T-cell (primary cell): ENCODE data around the gene DDX46. TPM values are rescaled to one million over a fixed set of nuclear protein-coding genes. Genes with fewer than 3 reads are reported as not detected.
"Not testable (repeated sequence)": the region's sequence is repeated elsewhere in the genome, so short reads cannot be mapped to it uniquely, and the experiment has no call there.

ENCODE experiments used
- ATAC-seq, 4 experiments: fragments of 200-7000 bp in 3 of 4; fragments of 150-1000 bp in 1 of 4; cut with Tn5 transposase; replicated peaks in 1 of 4; 1 replicate in 3 of 4; 2 replicates in 1 of 4; pipeline ENCODE4 v1.10.0; 2021; ENCODE audit warnings: moderate library complexity in 3 of 4, mild to moderate bottlenecking in 2 of 4, moderate number of reproducible peaks in 1 of 4
- CTCF ChIA-PET, 2 donors: fragments of 300-600 bp; sonication (Branson Sonifier 250); formaldehyde crosslinking; loops; one replicate each; lab custom pipeline; 2022; ENCODE audit warnings: antibody characterized with exemption in 2 of 2; lab: Charles Lee
- POLR2A ChIA-PET, 2 donors: fragments of 300-600 bp; sonication (Branson Sonifier 250); formaldehyde crosslinking; loops; one replicate each; lab custom pipeline; 2022; ENCODE audit warnings: antibody characterized with exemption in 2 of 2; lab: Charles Lee
- DNase-seq, 35 experiments: peaks; one replicate each; pipeline versions ENCODE4 v3.0.0 to v3.0.0-alpha.2; 2013 to 2023
- H3K27ac ChIP-seq: one replicate; pipeline ENCODE4 v1.5.1; 2013; ENCODE audit warnings: low read length
- H3K27me3 ChIP-seq, 2 experiments: replicated peaks in 1 of 2; 1 replicate in 1 of 2; 2 replicates in 1 of 2; pipeline versions ENCODE4 v1.6.1 to v1.7.0; 2013; ENCODE audit warnings: low read length in 1 of 2, mixed read lengths in 1 of 2; ENCODE audit not compliant: control insufficient read depth in 2 of 2, insufficient read depth in 2 of 2; ENCODE audit errors: extremely low read depth in 1 of 2
- H3K36me3 ChIP-seq, 2 donors: 1 replicate in 1 of 2; 2 replicates in 1 of 2; pipeline versions ENCODE4 v1.6.1 to v1.7.0; 2013; ENCODE audit warnings: low read length in 1 of 2; ENCODE audit not compliant: control insufficient read depth in 2 of 2, insufficient read depth in 1 of 2; ENCODE audit errors: extremely low read depth in 1 of 2
- H3K4me1 ChIP-seq, 2 experiments: 1 replicate in 1 of 2; 2 replicates in 1 of 2; pipeline versions ENCODE4 v1.6.1 to v1.7.0; 2013; ENCODE audit warnings: low read length in 2 of 2, mixed read lengths in 1 of 2; ENCODE audit not compliant: insufficient read depth in 2 of 2, control insufficient read depth in 1 of 2; ENCODE audit errors: extremely low read depth in 1 of 2
- H3K4me3 ChIP-seq, 2 donors: 1 replicate in 1 of 2; 2 replicates in 1 of 2; pipeline versions ENCODE4 v1.5.1 to v1.7.0; 2013; ENCODE audit warnings: mild to moderate bottlenecking in 2 of 2, low read length in 1 of 2, moderate library complexity in 1 of 2; ENCODE audit not compliant: control insufficient read depth in 1 of 2; ENCODE audit errors: extremely low read depth in 1 of 2
- H3K9me3 ChIP-seq: 2 replicates; pipeline ENCODE4 v1.7.0; 2013
- H3K27ac Mint-ChIP-seq, 2 donors: one replicate each; pipeline ENCODE4 v1.8.0; 2020 to 2021; ENCODE audit warnings: mild to moderate bottlenecking in 2 of 2, mixed read lengths in 2 of 2
- H3K27me3 Mint-ChIP-seq, 2 donors: one replicate each; pipeline ENCODE4 v1.8.0; 2021 to 2022; ENCODE audit warnings: mixed read lengths in 2 of 2
- H3K36me3 Mint-ChIP-seq: one replicate; pipeline ENCODE4 v1.8.0; 2021; ENCODE audit warnings: mixed read lengths
- H3K4me1 Mint-ChIP-seq, 3 donors: one replicate each; pipeline ENCODE4 v1.8.0; 2020 to 2022; ENCODE audit warnings: mixed read lengths in 3 of 3, mild to moderate bottlenecking in 1 of 3
- H3K4me3 Mint-ChIP-seq, 3 donors: one replicate each; pipeline ENCODE4 v1.8.0; 2020 to 2022; ENCODE audit warnings: mild to moderate bottlenecking in 3 of 3, mixed read lengths in 3 of 3, moderate library complexity in 3 of 3
- H3K9me3 Mint-ChIP-seq, 3 donors: one replicate each; pipeline ENCODE4 v1.8.0; 2020 to 2022; ENCODE audit warnings: mixed read lengths in 3 of 3
- whole genome bisulfite sequencing: methylation state at CpG from one replicate; pipeline ENCODE4 v1.1.5; 2013; ENCODE audit warnings: missing lambda C conversion rate; ENCODE audit not compliant: insufficient coverage; 5-methylcytosine and 5-hydroxymethylcytosine counted together
- total RNA-seq, 35 experiments: library from RNA in 6 of 35; stranded (reverse) in 6 of 35; fragments of 120-200 nt in 1 of 35; gene quantifications; one replicate each; pipeline versions ENCODE4 v1.2.1 to v1.2.4 and lab custom pipeline; 2013 to 2026

The DDX46 gene
- total RNA-seq, 5 donors from 2014 or later (not counting 1 experiment from before 2014, with no cell fraction given): 53.9 to 69.5 (median 65.7) TPM

- no peaks in the 10 kb centered on the region for H3K27me3 ChIP-seq
- H3K9me3 Mint-ChIP-seq: no peaks in the 10 kb centered on the region
- no peak overlapping the region for H3K27ac Mint-ChIP-seq
- peaks cover 0 to 20% of the 10 kb centered on the region in 2 donors for H3K36me3 ChIP-seq
- no CpG with 5 or more reads among the region's 2 CpGs for WGBS
- peaks cover 25 to 37% (median 29%) of the 10 kb centered on the region in 3 donors for H3K4me1 Mint-ChIP-seq
- ATAC-seq: no peak
- H3K4me3 Mint-ChIP-seq: no peak overlapping the region
- no peak overlapping the region for H3K4me3 ChIP-seq
- ChIA-PET POLR2A (interaction anchor here in 1 of 2 donors (0.7 kb wide), 1 partner anchor 118 kb away, joined by 5 read pairs; no protein-coding TSS in a partner anchor), CTCF (no interaction called here)
- no peaks in the 10 kb centered on the region for H3K36me3 Mint-ChIP-seq
- no peak overlapping the region for H3K27ac ChIP-seq
- no peaks in the 10 kb centered on the region for H3K9me3 ChIP-seq
- peaks cover 9 to 26% of the 10 kb centered on the region in 2 experiments for H3K4me1 ChIP-seq
- no peak for DNase-seq
- H3K27me3 Mint-ChIP-seq: no peaks in the 10 kb centered on the region
Observed at GRCh38 chr5:134742134-134742533, 16.4 kb upstream of the DDX46 start.

- Histone ChIP-seq H3K9me3 (no peaks in the 10 kb centered on the region), H3K27ac (no peak overlapping the region), H3K27me3 (no peaks in the 10 kb centered on the region), H3K4me1 (no peaks in the 10 kb centered on the region), H3K36me3 (peaks cover 0 to 10% of the 10 kb centered on the region in 2 donors), H3K4me3 (no peak overlapping the region)
- H3K4me3 Mint-ChIP-seq: no peak overlapping the region
- ChIA-PET CTCF (interaction anchor here in 1 of 2 donors (0.6 to 1.1 kb wide), 4 partner anchors 9 to 60 kb away, joined by 3 to 6 read pairs (median 3); partner anchors contain the start of genes CAMLG and DDX46), POLR2A (interaction anchor here in 1 of 2 donors (0.6 kb wide), 1 partner anchor 17 kb away, joined by 3 read pairs; no protein-coding TSS in a partner anchor)
- no peak overlapping the region for H3K27ac Mint-ChIP-seq
- no peaks in the 10 kb centered on the region for H3K27me3 Mint-ChIP-seq
- peaks cover 9% of the 10 kb centered on the region for H3K36me3 Mint-ChIP-seq
- WGBS: no CpG with 5 or more reads among the region's 3 CpGs
- ATAC-seq: no peak
- no peaks in the 10 kb centered on the region for H3K4me1 Mint-ChIP-seq
- no peak for DNase-seq
- no peaks in the 10 kb centered on the region for H3K9me3 Mint-ChIP-seq
Observed at GRCh38 chr5:134749415-134749814, 9.2 kb upstream of the DDX46 start.

DNA sequence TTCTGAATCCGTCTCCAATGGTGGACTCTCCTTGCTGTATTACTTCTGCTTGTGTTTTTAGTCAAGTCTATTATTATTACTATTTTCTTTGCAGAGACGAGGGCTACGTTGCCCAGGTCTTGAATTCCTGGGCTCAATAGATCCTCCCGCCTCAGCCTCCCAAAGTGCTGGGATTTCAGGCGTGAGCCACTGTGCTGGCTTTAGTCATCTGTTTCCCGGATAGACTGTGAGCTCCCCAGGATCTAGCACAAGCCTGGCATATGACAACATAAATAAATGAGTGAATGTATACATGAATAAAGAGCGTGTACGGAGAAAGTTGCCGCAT is 439 bp upstream of the DDX46 start:
- Histone ChIP-seq H3K4me1 (peaks cover 12 to 18% of the 10 kb centered on the region in 2 experiments), H3K4me3 (peak overlapping the region; percentile 85 to 92), H3K27me3 (peaks cover 0 to 2% of the 10 kb centered on the region in 2 experiments), H3K36me3 (no peaks in the 10 kb centered on the region), H3K9me3 (no peaks in the 10 kb centered on the region), H3K27ac (peak overlapping the region; percentile 8)
- Mint-ChIP-seq H3K9me3 (no peaks in the 10 kb centered on the region), H3K27me3 (no peaks in the 10 kb centered on the region), H3K27ac (peak overlapping the region; percentile 97 to 98), H3K4me1 (peaks cover 36 to 43% (median 37%) of the 10 kb centered on the region in 3 donors), H3K4me3 (peak overlapping the region; percentile 99 to 100 (median 99)), H3K36me3 (peaks cover 3% of the 10 kb centered on the region)
- WGBS: 24% methylated on average over 8 of the region's 9 CpGs
- ChIA-PET POLR2A (interaction anchor here in 1 of 2 donors (1.6 kb wide), 1 partner anchor 20 kb away, joined by 7 read pairs; the partner anchor contains the start of gene CAMLG), CTCF (interaction anchor here in 1 of 2 donors (0.6 to 3.6 kb wide), 5 partner anchors 9 to 448 kb away, joined by 3 to 19 read pairs (median 4); partner anchors contain the start of gene CAMLG)
- ATAC-seq: no peak
- no peak for DNase-seq

DNA sequence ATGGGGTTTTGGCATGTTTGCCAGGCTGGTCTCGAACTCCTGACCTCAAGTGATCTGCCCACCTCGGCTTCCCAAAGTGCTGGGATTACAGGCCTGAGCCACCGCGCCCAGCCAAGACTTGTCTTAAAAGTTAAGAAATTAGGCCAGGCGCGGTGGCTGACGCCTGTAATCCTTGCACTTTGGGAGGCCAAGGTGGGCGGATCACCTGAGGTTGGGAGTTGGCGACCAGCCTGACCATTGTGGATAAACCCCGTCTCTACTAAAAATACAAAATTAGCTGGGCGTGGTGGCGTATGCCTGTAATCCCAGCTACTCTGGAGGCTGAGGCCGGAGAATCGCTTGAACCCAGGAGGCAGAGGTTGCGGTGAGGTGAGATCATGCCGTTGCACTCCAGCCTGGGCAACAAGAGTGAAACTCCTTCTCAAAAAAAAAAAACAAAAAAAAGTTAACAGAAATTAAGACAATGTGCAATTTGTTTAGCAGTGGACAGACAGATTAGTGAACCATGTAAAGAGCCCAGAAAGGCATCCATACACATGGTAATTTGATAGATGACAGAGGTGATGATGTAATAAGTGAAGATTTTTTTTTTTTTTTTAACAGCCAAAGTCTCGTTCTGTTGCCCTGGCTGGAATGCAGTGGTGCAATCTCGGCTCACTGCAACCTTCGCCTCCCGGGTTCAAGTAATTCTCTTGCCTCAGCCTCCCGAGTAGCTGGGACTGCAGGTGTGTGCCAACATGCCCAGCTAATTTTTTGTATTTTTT is 9.1 kb downstream of the DDX46 start:
- not testable (repeated sequence) for H3K9me3 ChIP-seq, H3K27me3 Mint-ChIP-seq, DNase-seq, H3K27me3 ChIP-seq, H3K9me3 Mint-ChIP-seq, H3K4me3 ChIP-seq, H3K27ac ChIP-seq, H3K4me1 Mint-ChIP-seq, ATAC-seq, H3K27ac Mint-ChIP-seq, H3K4me1 ChIP-seq, H3K4me3 Mint-ChIP-seq
- POLR2A ChIA-PET: interaction anchor here in 1 of 2 donors (0.7 kb wide), 1 partner anchor 13 kb away, joined by 4 read pairs; no protein-coding TSS in a partner anchor
- H3K36me3 ChIP-seq: peaks cover 4 to 74% of the 10 kb centered on the region in 2 donors
- CTCF ChIA-PET: interaction anchor here (0.6 to 0.7 kb wide), 3 partner anchors 18 to 169 kb away, joined by 3 to 5 read pairs (median 4); no protein-coding TSS in a partner anchor
- H3K36me3 Mint-ChIP-seq: peaks cover 34% of the 10 kb centered on the region
- 98% methylated on average over 12 of the region's 21 CpGs for WGBS

GRCh38 chr5:134769206-134769605 is 10.6 kb downstream of the DDX46 start:
- WGBS: 100% methylated on average over 2 of the region's 4 CpGs
- no peaks in the 10 kb centered on the region for H3K27me3 Mint-ChIP-seq

GRCh38 chr5:134772461-134773125 is 14.0 kb downstream of the DDX46 start:
- DNase-seq: no peak
- no peaks in the 10 kb centered on the region for H3K4me1 ChIP-seq
- H3K4me3 ChIP-seq: no peak overlapping the region
- ChIA-PET POLR2A (no interaction called here), CTCF (no interaction called here)
- no peak overlapping the region for H3K27ac ChIP-seq
- Mint-ChIP-seq H3K27me3 (no peaks in the 10 kb centered on the region), H3K27ac (no peak overlapping the region), H3K9me3 (no peaks in the 10 kb centered on the region), H3K36me3 (peaks cover 46% of the 10 kb centered on the region), H3K4me3 (no peak overlapping the region), H3K4me1 (no peaks in the 10 kb centered on the region)
- no peaks in the 10 kb centered on the region for H3K9me3 ChIP-seq
- peaks cover 4 to 65% of the 10 kb centered on the region in 2 donors for H3K36me3 ChIP-seq
- no peak for ATAC-seq
- H3K27me3 ChIP-seq: no peaks in the 10 kb centered on the region
- 92% methylated on average over 10 of the region's 10 CpGs for WGBS

More at GRCh38 chr5:134769206-134769605, 10.6 kb downstream of the DDX46 start:
- Histone ChIP-seq H3K27ac (no peak overlapping the region), H3K9me3 (no peaks in the 10 kb centered on the region), H3K36me3 (peaks cover 4 to 82% of the 10 kb centered on the region in 2 donors), H3K4me1 (no peaks in the 10 kb centered on the region), H3K27me3 (no peaks in the 10 kb centered on the region), H3K4me3 (no peak overlapping the region)
- Mint-ChIP-seq H3K36me3 (peaks cover 32% of the 10 kb centered on the region), H3K27ac (no peak overlapping the region), H3K4me3 (no peak overlapping the region), H3K9me3 (no peaks in the 10 kb centered on the region), H3K4me1 (no peaks in the 10 kb centered on the region)
- ChIA-PET POLR2A (interaction anchor here in 1 of 2 donors (0.7 kb wide), 1 partner anchor 105 kb away, joined by 7 read pairs; no protein-coding TSS in a partner anchor), CTCF (interaction anchor here (0.6 kb wide), 2 partner anchors 12 to 76 kb away, joined by 3 read pairs; no protein-coding TSS in a partner anchor)
- no peak for ATAC-seq
- DNase-seq: no peak
